Astrocyte (in vitro differentiated cells and primary cell): Measurements from ENCODE around the gene SARDH. TPM values are rescaled to one million over a fixed set of nuclear protein-coding genes. Genes with fewer than 3 reads are reported as not detected.

Experiments
- DNase-seq: peaks from one replicate; pipeline ENCODE4 v3.0.0-alpha.2; 2010; ENCODE audit warnings: low read depth
- FAIRE-seq: peaks from 2 replicates; lab custom pipeline; 2011; peaks lifted over from hg19 to GRCh38; lab: Jason Lieb, UNC
- H2AFZ ChIP-seq: 2 replicates; pipeline ENCODE4 v1.6.0; 2012; ENCODE audit warnings: low read depth, low read length, inconsistent platforms
- H3K27ac ChIP-seq: 2 replicates; pipeline ENCODE4 v1.5.1; 2011; ENCODE audit warnings: low read depth, low read length, inconsistent platforms
- H3K27me3 ChIP-seq: 2 replicates; pipeline ENCODE4 v1.6.0; 2011; ENCODE audit warnings: low read length, inconsistent platforms; ENCODE audit not compliant: insufficient read depth
- H3K36me3 ChIP-seq: 2 replicates; pipeline ENCODE4 v1.5.1; 2011; ENCODE audit warnings: low read length, inconsistent platforms; ENCODE audit not compliant: insufficient read depth
- H3K4me1 ChIP-seq: 2 replicates; pipeline ENCODE4 v1.5.1; 2011; ENCODE audit warnings: low read length, inconsistent platforms; ENCODE audit not compliant: insufficient read depth
- H3K4me2 ChIP-seq: 2 replicates; pipeline ENCODE4 v1.6.0; 2012; ENCODE audit warnings: low read length, inconsistent platforms
- H3K4me3 ChIP-seq: 2 replicates; pipeline ENCODE4 v1.5.1; 2011; ENCODE audit warnings: low read depth, mild to moderate bottlenecking, low read length, inconsistent platforms; ENCODE audit not compliant: insufficient read depth
- H3K79me2 ChIP-seq: 2 replicates; pipeline ENCODE4 v1.6.0; 2012; ENCODE audit warnings: mild to moderate bottlenecking, low read length, inconsistent platforms; ENCODE audit not compliant: insufficient read depth
- H3K9ac ChIP-seq: 2 replicates; pipeline ENCODE4 v1.6.0; 2012; ENCODE audit warnings: mild to moderate bottlenecking, low read length, inconsistent platforms
- H3K9me3 ChIP-seq: 2 replicates; pipeline ENCODE4 v1.5.1; 2012; ENCODE audit warnings: low read depth, mild to moderate bottlenecking, low read length, inconsistent platforms; ENCODE audit not compliant: insufficient read depth
- H4K20me1 ChIP-seq: 2 replicates; pipeline ENCODE4 v1.6.0; 2012; ENCODE audit warnings: low read length, inconsistent platforms; ENCODE audit not compliant: insufficient read depth
- H3K27ac Mint-ChIP-seq: one replicate; pipeline ENCODE4 v1.8.0; 2021; ENCODE audit warnings: mild to moderate bottlenecking, mixed read lengths; ENCODE audit not compliant: unreplicated experiment
- H3K27me3 Mint-ChIP-seq: one replicate; pipeline ENCODE4 v1.8.0; 2021; ENCODE audit warnings: low read depth, mixed read lengths; ENCODE audit not compliant: unreplicated experiment
- H3K36me3 Mint-ChIP-seq: one replicate; pipeline ENCODE4 v1.8.0; 2021; ENCODE audit warnings: low read depth, mixed read lengths; ENCODE audit not compliant: unreplicated experiment
- H3K4me1 Mint-ChIP-seq: one replicate; pipeline ENCODE4 v1.8.0; 2021; ENCODE audit warnings: low read depth, mixed read lengths; ENCODE audit not compliant: unreplicated experiment
- H3K4me3 Mint-ChIP-seq: one replicate; pipeline ENCODE4 v1.8.0; 2021; ENCODE audit warnings: mild to moderate bottlenecking, moderate library complexity, mixed read lengths; ENCODE audit not compliant: unreplicated experiment
- H3K9me3 Mint-ChIP-seq: one replicate; pipeline ENCODE4 v1.8.0; 2021; ENCODE audit warnings: mild to moderate bottlenecking, mixed read lengths; ENCODE audit not compliant: unreplicated experiment
- CTCF ChIP-seq: IDR thresholded peaks from 2 replicates; pipeline ENCODE4 v1.5.1; 2011; ENCODE audit warnings: low read depth, mild to moderate bottlenecking, inconsistent platforms, low read length, moderate library complexity; ENCODE audit not compliant: insufficient read depth
- EZH2 ChIP-seq: IDR thresholded peaks from 2 replicates; pipeline ENCODE4 v1.6.1; 2012; ENCODE audit warnings: mild to moderate bottlenecking, low read length, inconsistent platforms; ENCODE audit not compliant: insufficient read depth
- total RNA-seq: library from RNA; stranded (reverse); gene quantifications from 2 replicates; pipeline ENCODE4 v1.2.1, GENCODE V29; 2021

Gene SARDH
- total RNA-seq, 1 donor from 2014 or later, result 2.8 TPM

DNA sequence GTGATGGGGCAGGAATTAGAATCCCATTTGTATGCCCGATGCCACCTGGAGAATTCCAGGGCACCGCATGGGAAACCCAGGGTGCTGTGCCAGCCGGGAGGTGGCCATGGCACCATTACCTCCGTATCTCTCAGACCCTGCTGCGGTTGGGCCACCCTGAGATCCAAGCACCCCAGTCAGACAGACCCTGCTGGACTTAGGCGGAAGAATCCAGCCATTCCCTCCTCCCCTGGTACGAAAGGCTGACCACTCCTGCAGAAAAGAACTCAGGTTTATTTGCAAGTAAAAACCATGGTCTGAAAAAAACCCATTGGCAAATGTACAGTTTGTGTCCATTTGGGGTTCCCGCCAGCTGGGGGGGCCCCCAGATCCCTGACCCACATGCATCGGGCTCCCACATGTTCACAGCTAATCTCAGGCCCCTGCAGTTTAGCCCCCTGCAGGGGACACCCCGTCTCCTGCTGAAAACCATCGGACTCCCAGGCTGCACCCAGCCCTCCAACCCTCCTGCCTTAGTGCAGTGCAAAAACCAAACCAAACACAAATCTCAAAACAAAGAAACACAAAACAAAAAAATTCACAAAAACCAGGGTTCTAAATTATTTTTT, 23.6 kb upstream of the SARDH start:
- FAIRE-seq (no peak), DNase-seq (no peak)
- Histone ChIP-seq H3K36me3 (peaks cover 4% of the 10 kb centered on the region), H3K27ac (no peak overlapping the region), H3K9me3 (no peaks in the 10 kb centered on the region), H3K9ac (no peak overlapping the region), H3K79me2 (no peaks in the 10 kb centered on the region), H3K4me3 (no peak overlapping the region), H4K20me1 (peaks cover 10% of the 10 kb centered on the region), H3K4me2 (no peak overlapping the region), H3K27me3 (no peaks in the 10 kb centered on the region), H3K4me1 (peaks cover 9% of the 10 kb centered on the region), H2AFZ (no peak overlapping the region)
- Mint-ChIP-seq H3K4me3 (no peak overlapping the region), H3K36me3 (peaks cover 30% of the 10 kb centered on the region), H3K4me1 (peaks cover 15% of the 10 kb centered on the region), H3K9me3 (no peaks in the 10 kb centered on the region), H3K27me3 (no peaks in the 10 kb centered on the region), H3K27ac (no peak overlapping the region)
- no peak for TF ChIP-seq CTCF
- no peak for TF ChIP-seq EZH2

DNA sequence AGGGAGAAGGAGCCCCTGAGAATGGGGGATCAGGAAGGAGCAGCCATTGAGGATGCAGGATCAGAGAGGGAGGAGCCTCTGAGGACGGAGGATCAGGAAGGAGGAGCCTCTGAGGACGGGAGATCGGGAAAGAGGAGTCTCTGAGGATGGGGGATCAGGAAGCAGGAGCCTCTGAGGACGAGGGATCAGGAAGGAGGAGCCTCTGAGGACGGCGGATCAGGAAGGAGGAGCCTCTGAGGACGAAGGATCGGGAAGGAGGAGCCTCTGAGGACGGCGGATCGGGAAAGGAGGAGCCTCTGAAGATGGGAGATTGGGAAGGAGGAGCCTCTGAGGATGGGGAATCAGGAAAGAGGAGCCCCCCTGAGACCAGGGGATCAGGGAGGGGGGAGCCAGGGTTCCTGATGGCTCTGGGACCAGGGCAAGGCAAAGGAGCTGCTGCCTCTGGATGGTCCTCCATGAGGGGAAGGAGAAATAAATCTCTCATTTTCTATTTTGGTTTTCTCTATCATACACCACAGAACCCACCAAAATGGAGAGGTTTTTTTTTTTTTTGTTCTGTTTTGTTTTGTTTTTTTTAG, 22.6 kb upstream of the SARDH start:
- FAIRE-seq (no peak), DNase-seq (no peak)
- peaks cover 26% of the 10 kb centered on the region for H3K36me3 Mint-ChIP-seq
- no peak overlapping the region for H3K4me3 Mint-ChIP-seq
- H3K9me3 ChIP-seq, result no peaks in the 10 kb centered on the region
- H2AFZ ChIP-seq, result no peak overlapping the region
- peaks cover under 1% of the 10 kb centered on the region for H3K36me3 ChIP-seq
- TF ChIP-seq EZH2 (no peak), CTCF (no peak)
- peaks cover 15% of the 10 kb centered on the region for H3K4me1 Mint-ChIP-seq
- H3K79me2 ChIP-seq, result no peaks in the 10 kb centered on the region
- no peak overlapping the region for H3K4me2 ChIP-seq
- H3K27ac Mint-ChIP-seq, result no peak overlapping the region
- no peak overlapping the region for H3K27ac ChIP-seq
- H4K20me1 ChIP-seq, result peaks cover 10% of the 10 kb centered on the region
- H3K9me3 Mint-ChIP-seq, result no peaks in the 10 kb centered on the region
- H3K4me1 ChIP-seq, result peaks cover 9% of the 10 kb centered on the region
- no peaks in the 10 kb centered on the region for H3K27me3 Mint-ChIP-seq
- H3K9ac ChIP-seq, result no peak overlapping the region
- no peak overlapping the region for H3K4me3 ChIP-seq
- no peaks in the 10 kb centered on the region for H3K27me3 ChIP-seq

GRCh38 chr9:133759946-133760345, 21.8 kb upstream of the SARDH start:
- no peak overlapping the region for H3K27ac Mint-ChIP-seq

More at GRCh38 chr9:133759946-133760345, 21.8 kb upstream of the SARDH start:
- DNase-seq (no peak), FAIRE-seq (no peak)
- Mint-ChIP-seq H3K9me3 (peaks cover 2% of the 10 kb centered on the region), H3K4me1 (peaks cover 15% of the 10 kb centered on the region), H3K27me3 (no peaks in the 10 kb centered on the region), H3K36me3 (peaks cover 21% of the 10 kb centered on the region), H3K4me3 (no peak overlapping the region)
- Histone ChIP-seq H3K79me2 (no peaks in the 10 kb centered on the region), H3K9ac (no peak overlapping the region), H3K4me1 (peaks cover 9% of the 10 kb centered on the region), H3K27me3 (no peaks in the 10 kb centered on the region), H4K20me1 (peaks cover 10% of the 10 kb centered on the region), H3K4me3 (no peak overlapping the region), H3K36me3 (no peaks in the 10 kb centered on the region), H3K4me2 (no peak overlapping the region), H3K9me3 (no peaks in the 10 kb centered on the region), H3K27ac (no peak overlapping the region), H2AFZ (no peak overlapping the region)
- no peak for TF ChIP-seq CTCF
- no peak for TF ChIP-seq EZH2
